Measurements from ENCODE around the gene SMARCAL1.

- TF ChIP-seq POLR2A (IDR thresholded peaks at IDR 0.05; ENCODE audit: low read depth, low read length) (no peak), NFE2L2 (IDR thresholded peaks at IDR 0.05; ENCODE audit: low read depth, low read length) (no peak)
These were observed 42.5 kb upstream of the SMARCAL1 start for GRCh38 chr2:216369821-216370220.

Data from IMR-90 (cell line).